Smooth muscle cell (in vitro differentiated cells): Measurements from ENCODE around the gene LETM1. TPM values are rescaled to one million over a fixed set of nuclear protein-coding genes. Genes with fewer than 3 reads are reported as not detected.

Experiments used
- DNase-seq: peaks from one replicate; lab custom pipeline; 2025; ENCODE audit not compliant: unreplicated experiment; lab: John Stamatoyannopoulos, UW
- H2AFZ ChIP-seq: fragments of 200-600 bp; sonication (generic); 2 replicates; pipeline ENCODE4 v1.6.0; 2016; ENCODE audit warnings: antibody characterized with exemption, low read depth, mild to moderate bottlenecking
- H3F3A ChIP-seq: fragments of 200-600 bp; sonication (generic); 2 replicates; pipeline ENCODE4 v1.6.0; 2017; ENCODE audit warnings: antibody characterized with exemption, low read depth
- H3K27ac ChIP-seq: fragments of 200-600 bp; sonication (generic); 2 replicates; pipeline ENCODE4 v1.5.1; 2016; ENCODE audit warnings: low read depth, mild to moderate bottlenecking
- H3K27me3 ChIP-seq: fragments of 200-600 bp; sonication (generic); 2 replicates; pipeline ENCODE4 v1.6.1; 2016; ENCODE audit warnings: low read depth, mild to moderate bottlenecking
- H3K36me3 ChIP-seq: fragments of 200-600 bp; sonication (generic); 2 replicates; pipeline ENCODE4 v1.5.1; 2016; ENCODE audit warnings: low read depth
- H3K4me1 ChIP-seq: fragments of 200-600 bp; sonication (generic); 2 replicates; pipeline ENCODE4 v1.5.1; 2016; ENCODE audit warnings: low read depth
- H3K4me2 ChIP-seq: fragments of 200-600 bp; sonication (generic); 2 replicates; pipeline ENCODE4 v1.6.0; 2016; ENCODE audit warnings: mild to moderate bottlenecking
- H3K4me3 ChIP-seq: fragments of 200-600 bp; sonication (generic); 2 replicates; pipeline ENCODE4 v1.5.1; 2016; ENCODE audit warnings: mild to moderate bottlenecking
- H3K79me2 ChIP-seq: fragments of 200-600 bp; sonication (generic); 2 replicates; pipeline ENCODE4 v1.6.0; 2016; ENCODE audit warnings: low read depth, mild to moderate bottlenecking
- H3K9ac ChIP-seq: fragments of 200-600 bp; sonication (generic); 2 replicates; pipeline ENCODE4 v1.6.0; 2016; ENCODE audit warnings: low read depth
- H3K9me3 ChIP-seq: fragments of 200-600 bp; sonication (generic); replicated peaks from 2 replicates; pipeline ENCODE4 v1.5.1; 2016; ENCODE audit warnings: low read depth
- H4K20me1 ChIP-seq: fragments of 200-600 bp; sonication (generic); 2 replicates; pipeline ENCODE4 v1.6.0; 2016; ENCODE audit warnings: low read depth
- CTCF ChIP-seq: fragments of 200-600 bp; sonication (generic); IDR thresholded peaks from 2 replicates; pipeline ENCODE4 v1.5.1; 2017; ENCODE audit warnings: borderline replicate concordance, mild to moderate bottlenecking, antibody characterized with exemption; ENCODE audit not compliant: insufficient read depth, poor library complexity, severe bottlenecking
- WGBS: methylation state at CpG from one replicate; pipeline ENCODE4 v1.1.7; 2016; ENCODE audit warnings: low lambda C conversion rate; 5-methylcytosine and 5-hydroxymethylcytosine counted together
- polyA plus RNA-seq: library from polyadenylated mRNA; unstranded; fragments of >200 nt; fragmentation: Nextera tagmentation; extraction: Ambion mirVana; gene quantifications from 2 replicates; pipeline ENCODE4 v1.2.1, GENCODE V29; 2016
- total RNA-seq: library from RNA; depleted of rRNA; stranded (reverse); fragments of >200 nt; gene quantifications from 2 replicates; pipeline ENCODE4 v1.2.3, GENCODE V29; 2014

Gene LETM1
- total and polyA plus RNA-seq, 2 experiments from 2014 or later: 15.3 to 17.1 TPM

GRCh38 chr4:1790005-1790404, 66.0 kb downstream of the LETM1 start:
- Histone ChIP-seq H3K4me3 (no peak overlapping the region), H4K20me1 (peaks cover 1% of the 10 kb centered on the region), H2AFZ (no peak overlapping the region), H3K27me3 (peaks cover 4% of the 10 kb centered on the region), H3K4me1 (peaks cover 12% of the 10 kb centered on the region), H3K36me3 (no peaks in the 10 kb centered on the region), H3K4me2 (no peak overlapping the region), H3K9me3 (no peaks in the 10 kb centered on the region), H3K79me2 (no peaks in the 10 kb centered on the region), H3K27ac (no peak overlapping the region), H3K9ac (no peak overlapping the region), H3F3A (no peaks in the 10 kb centered on the region)
- no peak for DNase-seq
- TF ChIP-seq CTCF: no peak
- 91% methylated on average over 10 of the region's 10 CpGs for WGBS

- Histone ChIP-seq H3K36me3 (no peaks in the 10 kb centered on the region), H3K9me3 (no peaks in the 10 kb centered on the region), H3K79me2 (no peaks in the 10 kb centered on the region), H3K27ac (no peak overlapping the region), H3F3A (no peaks in the 10 kb centered on the region), H3K9ac (no peak overlapping the region), H3K4me2 (no peak overlapping the region), H2AFZ (no peak overlapping the region), H3K27me3 (no peaks in the 10 kb centered on the region), H3K4me1 (peaks cover 11% of the 10 kb centered on the region), H3K4me3 (no peak overlapping the region), H4K20me1 (no peaks in the 10 kb centered on the region)
- WGBS: 80% methylated on average over 17 of the region's 21 CpGs
- DNase-seq: no peak
- TF ChIP-seq CTCF: no peak
These were observed 66.4 kb downstream of the LETM1 start for GRCh38 chr4:1789552-1789951.

GRCh38 chr4:1788254-1788973, 67.5 kb downstream of the LETM1 start:
- Histone ChIP-seq H3K9ac (no peak overlapping the region), H3K27ac (no peak overlapping the region), H2AFZ (no peak overlapping the region), H3K27me3 (no peaks in the 10 kb centered on the region), H3K36me3 (no peaks in the 10 kb centered on the region), H3K4me1 (peaks cover 4% of the 10 kb centered on the region), H3K4me3 (no peak overlapping the region), H3K4me2 (no peak overlapping the region), H4K20me1 (no peaks in the 10 kb centered on the region), H3K9me3 (no peaks in the 10 kb centered on the region), H3F3A (no peaks in the 10 kb centered on the region), H3K79me2 (no peaks in the 10 kb centered on the region)
- no peak for DNase-seq
- WGBS: 63% methylated on average over 12 of the region's 13 CpGs
- no peak for TF ChIP-seq CTCF
